ENCODE data around the gene PROB1. TPM values are rescaled to one million over a fixed set of nuclear protein-coding genes. Genes with fewer than 3 reads are reported as not detected.
"Not testable (repeated sequence)": the region's sequence is repeated elsewhere in the genome, so short reads cannot be mapped to it uniquely, and the experiment has no call there.

The PROB1 gene
- total and polyA plus RNA-seq, 2 experiments from 2014 or later: 0.55 to 1.6 TPM

- 25 to 31% methylated on average over 8 of the region's 8 CpGs for WGBS, 2 experiments (ENCODE audit: low coverage in 1 of 2, low lambda C conversion rate in 2 of 2, missing lambda C conversion rate in 2 of 2)
- DNase-seq: peak; percentile 36
Measured at GRCh38 chr5:139388198-139388821, 6.6 kb downstream of the PROB1 start.

GRCh38 chr5:139387611-139388197, 7.2 kb downstream of the PROB1 start:
- WGBS, 2 experiments (ENCODE audit: low coverage in 1 of 2, low lambda C conversion rate in 2 of 2, missing lambda C conversion rate in 2 of 2): 70 to 76% methylated on average over 10 of the region's 10 CpGs
- no peak for DNase-seq
- H3K9me3 ChIP-seq (ENCODE audit: low read depth): no peaks in the 10 kb centered on the region
- 0 out of 2 replicates have a peak, but pooled peaks cover 6% of the 10 kb centered on the region for H3F3A ChIP-seq (ENCODE audit: insufficient read depth)
- no peaks in the 10 kb centered on the region for H3K27me3 ChIP-seq (replicated peaks; ENCODE audit: insufficient read depth)
- H3K4me1 ChIP-seq (ENCODE audit: insufficient read depth): peaks cover 11% of the 10 kb centered on the region; the same call in 1 of the 2 replicates
- in situ Hi-C loops (cut with MboI): no loop called here
- H3K79me2 ChIP-seq (ENCODE audit: insufficient read depth): no peaks in the 10 kb centered on the region
- no peak overlapping the region for H3K27ac ChIP-seq
- H2AFZ ChIP-seq: no peak overlapping the region
- TF ChIP-seq EZH2 (IDR thresholded peaks at IDR 0.05; ENCODE audit: insufficient read depth, poor library complexity, severe bottlenecking) (no peak), EZH2phosphoT487 (IDR thresholded peaks at IDR 0.05; ENCODE audit: insufficient read depth, low read depth) (no peak)
- no peak overlapping the region for H3K9ac ChIP-seq
- no peaks in the 10 kb centered on the region for H3K9me2 ChIP-seq (ENCODE audit: insufficient read depth)
- H3K4me3 ChIP-seq: no peak overlapping the region
- no peaks in the 10 kb centered on the region for H4K20me1 ChIP-seq (ENCODE audit: insufficient read depth)
- H3K4me2 ChIP-seq (ENCODE audit: unreplicated experiment): no peak overlapping the region
- H3K36me3 ChIP-seq (ENCODE audit: low read depth): no peaks in the 10 kb centered on the region

More at GRCh38 chr5:139388198-139388821, 6.6 kb downstream of the PROB1 start:
- no peaks in the 10 kb centered on the region for H3K36me3 ChIP-seq (ENCODE audit: low read depth)
- H3K4me2 ChIP-seq (ENCODE audit: unreplicated experiment): no peak overlapping the region
- H3F3A ChIP-seq (ENCODE audit: insufficient read depth): 0 out of 2 replicates have a peak, but pooled peaks cover 6% of the 10 kb centered on the region
- TF ChIP-seq EZH2 (IDR thresholded peaks at IDR 0.05; ENCODE audit: insufficient read depth, poor library complexity, severe bottlenecking): no peak
- no peak for TF ChIP-seq EZH2phosphoT487 (IDR thresholded peaks at IDR 0.05; ENCODE audit: insufficient read depth, low read depth)
- no peak overlapping the region for H3K27ac ChIP-seq
- in situ Hi-C loops (cut with MboI): no loop called here
- no peaks in the 10 kb centered on the region for H3K79me2 ChIP-seq (ENCODE audit: insufficient read depth)
- peaks cover 11% of the 10 kb centered on the region; the same call in 1 of the 2 replicates for H3K4me1 ChIP-seq (ENCODE audit: insufficient read depth)
- H4K20me1 ChIP-seq (ENCODE audit: insufficient read depth): no peaks in the 10 kb centered on the region
- H3K27me3 ChIP-seq (replicated peaks; ENCODE audit: insufficient read depth): peaks cover 5% of the 10 kb centered on the region
- H3K9me3 ChIP-seq (ENCODE audit: low read depth): no peaks in the 10 kb centered on the region
- no peak overlapping the region for H3K4me3 ChIP-seq
- H3K9me2 ChIP-seq (ENCODE audit: insufficient read depth): no peaks in the 10 kb centered on the region
- no peak overlapping the region for H2AFZ ChIP-seq
- no peak overlapping the region for H3K9ac ChIP-seq

GRCh38 chr5:139386956-139387355, 7.9 kb downstream of the PROB1 start:
- H3K4me1 ChIP-seq (ENCODE audit: insufficient read depth): peaks cover 11% of the 10 kb centered on the region; the same call in 1 of the 2 replicates
- H3F3A ChIP-seq (ENCODE audit: insufficient read depth); H3K4me2 ChIP-seq (ENCODE audit: unreplicated experiment); H3K9me3 ChIP-seq (ENCODE audit: low read depth); in situ Hi-C loops (cut with MboI); H3K9ac ChIP-seq; H3K27me3 ChIP-seq (replicated peaks; ENCODE audit: insufficient read depth); DNase-seq; H3K79me2 ChIP-seq (ENCODE audit: insufficient read depth); H3K4me3 ChIP-seq; H2AFZ ChIP-seq; H3K9me2 ChIP-seq (ENCODE audit: insufficient read depth); H4K20me1 ChIP-seq (ENCODE audit: insufficient read depth); H3K36me3 ChIP-seq (ENCODE audit: low read depth); H3K27ac ChIP-seq: not testable (repeated sequence)
- WGBS, 2 experiments (ENCODE audit: low coverage in 1 of 2, low lambda C conversion rate in 2 of 2, missing lambda C conversion rate in 2 of 2): 94 to 96% methylated on average over 10 of the region's 10 CpGs

GRCh38 chr5:139386050-139386438, 8.9 kb downstream of the PROB1 start:
- H3K9ac ChIP-seq: no peak overlapping the region
- no peaks in the 10 kb centered on the region for H3K9me2 ChIP-seq (ENCODE audit: insufficient read depth)
- H3K4me3 ChIP-seq: no peak overlapping the region
- 91 to 94% methylated on average over 5 of the region's 5 CpGs for WGBS, 2 experiments (ENCODE audit: low coverage in 1 of 2, low lambda C conversion rate in 2 of 2, missing lambda C conversion rate in 2 of 2)
- 0 out of 2 replicates have a peak, but pooled peaks cover 6% of the 10 kb centered on the region for H3F3A ChIP-seq (ENCODE audit: insufficient read depth)
- in situ Hi-C loops (cut with MboI): no loop called here
- H3K4me2 ChIP-seq (ENCODE audit: unreplicated experiment): no peak overlapping the region
- no peak overlapping the region for H3K27ac ChIP-seq
- H3K36me3 ChIP-seq (ENCODE audit: low read depth): no peaks in the 10 kb centered on the region
- no peak for TF ChIP-seq EZH2 (IDR thresholded peaks at IDR 0.05; ENCODE audit: insufficient read depth, poor library complexity, severe bottlenecking)
- no peak for TF ChIP-seq EZH2phosphoT487 (IDR thresholded peaks at IDR 0.05; ENCODE audit: insufficient read depth, low read depth)
- H3K4me1 ChIP-seq (ENCODE audit: insufficient read depth): peaks cover 7% of the 10 kb centered on the region; the same call in 1 of the 2 replicates
- no peaks in the 10 kb centered on the region for H3K9me3 ChIP-seq (ENCODE audit: low read depth)
- H3K79me2 ChIP-seq (ENCODE audit: insufficient read depth): no peaks in the 10 kb centered on the region
- H3K27me3 ChIP-seq (replicated peaks; ENCODE audit: insufficient read depth): no peaks in the 10 kb centered on the region
- no peak overlapping the region for H2AFZ ChIP-seq
- H4K20me1 ChIP-seq (ENCODE audit: insufficient read depth): no peaks in the 10 kb centered on the region
- DNase-seq: no peak
